Measurements from ENCODE around the gene FAM234B. TPM values are rescaled to one million over a fixed set of nuclear protein-coding genes. Genes with fewer than 3 reads are reported as not detected.

Gene FAM234B
- polyA plus RNA-seq, 1 donor (not counting 4 experiments of a cell fraction or from before 2014, with no cell fraction given), result 4.5 TPM

- Histone ChIP-seq H3K9ac (ENCODE audit: control insufficient read depth, extremely low read depth, insufficient read depth, low read length) (no peak overlapping the region), H3K4me1 (ENCODE audit: control insufficient read depth, extremely low read depth, insufficient read depth, low read length) (peaks cover 26% of the 10 kb centered on the region), H3K9me1 (ENCODE audit: control insufficient read depth, extremely low read depth, insufficient read depth, low read length) (no peaks in the 10 kb centered on the region), H3K4me2 (ENCODE audit: control insufficient read depth, extremely low read depth, insufficient read depth, low read depth, low read length) (peak overlapping the region; percentile 6), H3K9me3 (ENCODE audit: control insufficient read depth, low read depth, low read length) (no peaks in the 10 kb centered on the region), H3K79me2 (ENCODE audit: control insufficient read depth, insufficient read depth, low read length) (no peaks in the 10 kb centered on the region), H4K20me1 (ENCODE audit: control insufficient read depth, extremely low read depth, insufficient read depth, low read length) (no peaks in the 10 kb centered on the region), H3K4me3 (ENCODE audit: control insufficient read depth in 2 of 3, extremely low read depth in 1 of 3, insufficient read depth in 2 of 3, low read depth in 1 of 3, low read length in 3 of 3) (no peak overlapping the region), H2AFZ (ENCODE audit: control insufficient read depth, low read length) (no peak overlapping the region), H3K27me3 (ENCODE audit: control insufficient read depth, extremely low read depth, insufficient read depth, low read length) (no peaks in the 10 kb centered on the region), H3K27ac (ENCODE audit: control insufficient read depth, insufficient read depth, low read length) (no peak overlapping the region), H3K36me3 (ENCODE audit: control insufficient read depth in 2 of 2, extremely low read depth in 1 of 2, insufficient read depth in 2 of 2, low read length in 2 of 2) (no peaks in the 10 kb centered on the region)
- dilution Hi-C loops (cut with MboI; ENCODE audit: extremely low pct_ligation_motif_present, low sequenced_read_pairs), result no loop called here
- DNase-seq (ENCODE audit: low read depth, low spot score), result no peak
- TF ChIP-seq EZH2 (IDR thresholded peaks at IDR 0.05; ENCODE audit: low read length) (no peak), CTCF (optimal IDR thresholded peaks at IDR 0.05 in 1 of 3, IDR thresholded peaks at IDR 0.05 in 1 of 3, conservative IDR thresholded peaks at IDR 0.05 in 1 of 3; ENCODE audit: extremely low read depth in 1 of 3, insufficient read depth in 2 of 3, low read length in 3 of 3) (no peak)
- no peak for FAIRE-seq
These were observed 82.3 kb downstream of the FAM234B start for GRCh38 chr12:13126494-13126893.

- H3K4me1 ChIP-seq (ENCODE audit: control insufficient read depth, extremely low read depth, insufficient read depth, low read length), result peaks cover 26% of the 10 kb centered on the region
- H3K36me3 ChIP-seq (ENCODE audit: control insufficient read depth in 2 of 2, extremely low read depth in 1 of 2, insufficient read depth in 2 of 2, low read length in 2 of 2), result no peaks in the 10 kb centered on the region
- no peaks in the 10 kb centered on the region for H4K20me1 ChIP-seq (ENCODE audit: control insufficient read depth, extremely low read depth, insufficient read depth, low read length)
- no peak overlapping the region for H3K4me2 ChIP-seq (ENCODE audit: control insufficient read depth, extremely low read depth, insufficient read depth, low read depth, low read length)
- no peak overlapping the region for H3K27ac ChIP-seq (ENCODE audit: control insufficient read depth, insufficient read depth, low read length)
- H3K79me2 ChIP-seq (ENCODE audit: control insufficient read depth, insufficient read depth, low read length), result no peaks in the 10 kb centered on the region
- H2AFZ ChIP-seq (ENCODE audit: control insufficient read depth, low read length), result no peak overlapping the region
- H3K9ac ChIP-seq (ENCODE audit: control insufficient read depth, extremely low read depth, insufficient read depth, low read length), result no peak overlapping the region
- TF ChIP-seq EZH2 (IDR thresholded peaks at IDR 0.05; ENCODE audit: low read length) (no peak), CTCF (optimal IDR thresholded peaks at IDR 0.05 in 1 of 3, IDR thresholded peaks at IDR 0.05 in 1 of 3, conservative IDR thresholded peaks at IDR 0.05 in 1 of 3; ENCODE audit: extremely low read depth in 1 of 3, insufficient read depth in 2 of 3, low read length in 3 of 3) (no peak)
- FAIRE-seq (no peak), DNase-seq (ENCODE audit: low read depth, low spot score) (no peak)
- no peaks in the 10 kb centered on the region for H3K9me1 ChIP-seq (ENCODE audit: control insufficient read depth, extremely low read depth, insufficient read depth, low read length)
- dilution Hi-C loops (cut with MboI; ENCODE audit: extremely low pct_ligation_motif_present, low sequenced_read_pairs), result no loop called here
- H3K4me3 ChIP-seq (ENCODE audit: control insufficient read depth in 2 of 3, extremely low read depth in 1 of 3, insufficient read depth in 2 of 3, low read depth in 1 of 3, low read length in 3 of 3), result no peak overlapping the region
- H3K27me3 ChIP-seq (ENCODE audit: control insufficient read depth, extremely low read depth, insufficient read depth, low read length), result no peaks in the 10 kb centered on the region
- no peaks in the 10 kb centered on the region for H3K9me3 ChIP-seq (ENCODE audit: control insufficient read depth, low read depth, low read length)
These were observed 83.3 kb downstream of the FAM234B start for GRCh38 chr12:13127444-13127843.
